ENCODE data around the gene GRIK4.

Gene GRIK4

DNA sequence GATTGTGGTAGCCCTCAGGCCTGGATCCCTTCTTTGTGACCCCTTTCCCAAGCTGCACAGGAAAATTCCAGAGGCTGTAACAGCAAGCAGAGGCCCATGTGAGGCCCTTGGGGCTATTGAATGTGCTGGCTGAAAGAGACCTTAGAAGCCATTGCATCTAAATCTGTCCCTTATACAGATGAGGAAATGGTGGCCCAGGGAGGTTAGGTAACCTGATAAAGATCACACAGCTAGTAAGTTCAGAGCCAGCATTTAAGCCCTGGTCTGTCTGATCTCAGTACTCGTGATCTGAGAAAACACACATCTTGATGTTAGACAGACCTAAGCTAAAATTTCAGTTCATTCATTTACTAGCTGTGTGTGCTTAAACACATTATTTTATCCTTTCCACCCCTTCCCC, 396.4 kb downstream of the GRIK4 start:
- Histone ChIP-seq H3K36me3 (ENCODE audit: low read depth) (no peaks in the 10 kb centered on the region), H3K4me3 (ENCODE audit: severe bottlenecking) (no peak overlapping the region), H3K9me3 (ENCODE audit: severe bottlenecking) (no peaks in the 10 kb centered on the region), H3K4me1 (ENCODE audit: insufficient read depth, poor library complexity, severe bottlenecking) (no peaks in the 10 kb centered on the region), H3K27me3 (ENCODE audit: insufficient read depth, poor library complexity, severe bottlenecking) (peaks cover 3% of the 10 kb centered on the region), H3K27ac (ENCODE audit: poor library complexity, severe bottlenecking) (no peak overlapping the region)
- TF ChIP-seq, protein P1, sequence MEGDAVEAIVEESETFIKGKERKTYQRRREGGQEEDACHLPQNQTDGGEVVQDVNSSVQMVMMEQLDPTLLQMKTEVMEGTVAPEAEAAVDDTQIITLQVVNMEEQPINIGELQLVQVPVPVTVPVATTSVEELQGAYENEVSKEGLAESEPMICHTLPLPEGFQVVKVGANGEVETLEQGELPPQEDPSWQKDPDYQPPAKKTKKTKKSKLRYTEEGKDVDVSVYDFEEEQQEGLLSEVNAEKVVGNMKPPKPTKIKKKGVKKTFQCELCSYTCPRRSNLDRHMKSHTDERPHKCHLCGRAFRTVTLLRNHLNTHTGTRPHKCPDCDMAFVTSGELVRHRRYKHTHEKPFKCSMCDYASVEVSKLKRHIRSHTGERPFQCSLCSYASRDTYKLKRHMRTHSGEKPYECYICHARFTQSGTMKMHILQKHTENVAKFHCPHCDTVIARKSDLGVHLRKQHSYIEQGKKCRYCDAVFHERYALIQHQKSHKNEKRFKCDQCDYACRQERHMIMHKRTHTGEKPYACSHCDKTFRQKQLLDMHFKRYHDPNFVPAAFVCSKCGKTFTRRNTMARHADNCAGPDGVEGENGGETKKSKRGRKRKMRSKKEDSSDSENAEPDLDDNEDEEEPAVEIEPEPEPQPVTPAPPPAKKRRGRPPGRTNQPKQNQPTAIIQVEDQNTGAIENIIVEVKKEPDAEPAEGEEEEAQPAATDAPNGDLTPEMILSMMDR (IDR thresholded peaks at IDR 0.05; ENCODE audit: poor library complexity, severe bottlenecking), result no peak
- no peak for ATAC-seq (ENCODE audit: low read depth)
- DNase-seq (ENCODE audit: low spot score), result no peak

DNA sequence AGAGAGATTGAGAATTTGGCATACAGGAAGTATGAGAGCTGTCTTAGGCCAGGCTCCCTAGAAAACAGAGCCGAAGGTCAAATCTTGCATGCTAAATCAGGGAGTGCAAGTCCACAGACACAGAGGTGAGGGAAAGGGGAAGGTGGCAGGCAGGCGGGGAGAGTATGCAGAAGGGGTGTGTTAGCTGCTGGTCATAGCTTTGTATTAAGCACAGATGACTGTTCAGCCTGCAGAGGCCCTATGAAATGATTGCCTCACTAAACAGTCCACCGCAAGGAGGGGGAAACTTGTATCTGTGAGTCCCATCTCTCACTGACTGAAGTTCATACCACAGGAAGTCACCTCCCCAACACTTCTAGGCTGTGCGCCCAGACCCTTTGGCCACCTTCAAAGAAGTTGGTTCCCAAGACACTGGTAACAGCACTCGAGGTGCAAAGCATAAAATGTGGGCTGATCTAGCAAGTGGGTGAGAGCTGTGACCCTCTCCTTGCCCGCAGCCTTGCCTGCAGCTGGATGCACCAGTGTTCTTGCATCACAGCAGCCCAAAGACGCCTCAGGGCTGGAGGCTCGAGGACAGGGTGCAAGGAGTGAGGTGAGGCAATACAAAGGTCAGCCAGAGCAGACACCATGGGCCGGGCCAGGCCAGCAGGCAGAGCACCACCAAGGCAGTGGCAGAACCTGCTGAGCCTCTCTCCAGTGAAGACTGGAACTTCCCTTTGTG, 397.1 kb downstream of the GRIK4 start:
- H3K27me3 ChIP-seq (ENCODE audit: insufficient read depth, poor library complexity, severe bottlenecking), result peaks cover 3% of the 10 kb centered on the region
- H3K9me3 ChIP-seq (ENCODE audit: severe bottlenecking), result no peaks in the 10 kb centered on the region
- no peak for DNase-seq (ENCODE audit: low spot score)
- no peak overlapping the region for H3K27ac ChIP-seq (ENCODE audit: poor library complexity, severe bottlenecking)
- H3K4me3 ChIP-seq (ENCODE audit: severe bottlenecking), result no peak overlapping the region
- TF ChIP-seq, protein P1 (IDR thresholded peaks at IDR 0.05; ENCODE audit: poor library complexity, severe bottlenecking), result no peak
- H3K4me1 ChIP-seq (ENCODE audit: insufficient read depth, poor library complexity, severe bottlenecking), result no peaks in the 10 kb centered on the region
- no peak for ATAC-seq (ENCODE audit: low read depth)
- H3K36me3 ChIP-seq (ENCODE audit: low read depth), result no peaks in the 10 kb centered on the region

DNA sequence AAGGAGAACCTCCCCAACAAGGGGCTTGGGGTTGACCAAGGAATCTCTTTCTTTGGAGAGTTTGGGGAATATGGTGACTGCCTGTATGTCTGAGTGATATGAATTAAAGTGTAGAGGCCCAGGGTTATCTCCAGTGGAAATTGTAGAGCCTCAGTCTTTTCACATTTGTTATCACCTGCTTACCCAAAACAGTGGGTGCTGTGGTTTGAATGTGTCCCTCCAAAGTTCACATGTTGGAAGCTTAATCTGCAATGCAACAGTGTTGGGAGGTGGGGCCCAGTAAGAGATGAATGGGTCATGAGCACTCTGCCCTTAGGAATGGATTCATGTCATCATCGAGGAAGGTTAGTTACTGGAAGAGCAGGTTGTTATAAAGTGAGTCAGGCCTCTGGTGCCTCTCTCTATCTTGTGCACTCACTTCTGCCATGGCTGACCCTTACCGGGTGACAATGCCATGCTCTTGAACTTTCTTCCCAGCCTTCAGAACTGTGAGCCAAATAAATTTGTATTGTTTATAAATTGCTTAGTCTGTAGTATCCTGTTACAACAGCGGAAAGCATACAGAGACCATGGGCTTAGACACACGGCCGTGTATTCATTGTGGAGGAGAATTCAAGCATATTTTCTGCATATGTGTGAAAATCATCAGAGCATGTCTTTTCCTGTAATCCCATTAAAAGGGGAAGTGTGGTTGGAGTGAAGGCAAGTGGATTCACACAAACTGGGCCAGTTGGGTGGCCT, 398.3 kb downstream of the GRIK4 start:
- H3K9me3 ChIP-seq (ENCODE audit: severe bottlenecking), result no peaks in the 10 kb centered on the region
- ATAC-seq (ENCODE audit: low read depth), result no peak
- H3K27me3 ChIP-seq (ENCODE audit: insufficient read depth, poor library complexity, severe bottlenecking), result peaks cover 3% of the 10 kb centered on the region
- H3K4me3 ChIP-seq (ENCODE audit: severe bottlenecking), result no peak overlapping the region
- TF ChIP-seq, protein P1 (IDR thresholded peaks at IDR 0.05; ENCODE audit: poor library complexity, severe bottlenecking), result no peak
- H3K4me1 ChIP-seq (ENCODE audit: insufficient read depth, poor library complexity, severe bottlenecking), result no peaks in the 10 kb centered on the region
- no peaks in the 10 kb centered on the region for H3K36me3 ChIP-seq (ENCODE audit: low read depth)
- DNase-seq (ENCODE audit: low spot score), result no peak
- H3K27ac ChIP-seq (ENCODE audit: poor library complexity, severe bottlenecking), result no peak overlapping the region

DNA sequence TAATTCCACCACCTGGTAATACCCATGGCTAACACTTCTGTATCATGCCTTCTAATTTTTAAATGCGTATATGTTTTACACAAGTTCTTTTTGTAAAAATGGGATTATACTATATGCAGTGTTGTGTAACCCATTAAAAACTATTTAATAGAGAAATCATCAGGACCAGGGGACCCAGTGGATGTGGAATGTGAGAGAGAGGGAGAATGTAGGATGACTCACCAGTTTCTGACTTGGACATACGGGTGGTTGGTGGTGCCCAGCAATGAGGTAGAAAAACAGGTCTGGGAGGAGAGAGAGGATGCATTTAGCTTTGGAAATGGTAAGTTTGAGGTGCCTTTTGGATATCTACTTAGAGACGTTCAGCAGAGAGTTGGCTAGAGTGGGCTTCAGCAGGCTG, 400.4 kb downstream of the GRIK4 start:
- Histone ChIP-seq H3K4me3 (ENCODE audit: severe bottlenecking) (no peak overlapping the region), H3K9me3 (ENCODE audit: severe bottlenecking) (no peaks in the 10 kb centered on the region), H3K4me1 (ENCODE audit: insufficient read depth, poor library complexity, severe bottlenecking) (no peaks in the 10 kb centered on the region), H3K27ac (ENCODE audit: poor library complexity, severe bottlenecking) (no peak overlapping the region), H3K27me3 (ENCODE audit: insufficient read depth, poor library complexity, severe bottlenecking) (peaks cover 3% of the 10 kb centered on the region), H3K36me3 (ENCODE audit: low read depth) (no peaks in the 10 kb centered on the region)
- ATAC-seq (ENCODE audit: low read depth), result no peak
- DNase-seq (ENCODE audit: low spot score), result no peak
- TF ChIP-seq, protein P1 (IDR thresholded peaks at IDR 0.05; ENCODE audit: poor library complexity, severe bottlenecking), result no peak

DNA sequence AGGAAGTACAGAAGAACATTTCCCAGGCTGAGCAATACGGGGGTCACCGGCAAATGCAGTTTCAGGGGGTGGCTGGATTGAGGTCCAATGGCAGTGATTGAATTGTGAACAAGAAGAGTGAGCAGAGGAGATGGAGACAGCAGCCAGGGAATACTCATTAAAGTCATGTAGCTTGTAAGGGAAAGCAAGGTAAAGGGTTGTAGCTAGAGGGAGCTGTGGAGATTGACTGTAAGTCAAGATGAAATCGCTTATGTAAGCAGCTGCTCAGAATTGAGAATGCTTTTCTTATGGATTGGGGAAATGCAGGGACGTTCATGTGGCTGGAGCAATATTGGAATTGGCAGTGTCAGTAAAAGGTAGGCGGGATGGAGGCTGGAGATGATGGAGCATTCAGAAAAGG, 401.0 kb downstream of the GRIK4 start:
- no peak overlapping the region for H3K4me3 ChIP-seq (ENCODE audit: severe bottlenecking)
- no peaks in the 10 kb centered on the region for H3K4me1 ChIP-seq (ENCODE audit: insufficient read depth, poor library complexity, severe bottlenecking)
- DNase-seq (ENCODE audit: low spot score), result no peak
- ATAC-seq (ENCODE audit: low read depth), result no peak
- H3K27ac ChIP-seq (ENCODE audit: poor library complexity, severe bottlenecking), result no peak overlapping the region
- H3K36me3 ChIP-seq (ENCODE audit: low read depth), result no peaks in the 10 kb centered on the region
- H3K27me3 ChIP-seq (ENCODE audit: insufficient read depth, poor library complexity, severe bottlenecking), result peaks cover 3% of the 10 kb centered on the region
- no peaks in the 10 kb centered on the region for H3K9me3 ChIP-seq (ENCODE audit: severe bottlenecking)
- TF ChIP-seq, protein P1 (IDR thresholded peaks at IDR 0.05; ENCODE audit: poor library complexity, severe bottlenecking), result peak; percentile 38

Data from RWPE2 (cell line).